NT2/D1 (cell line): ENCODE measurements around the gene LPP.

ENCODE experiments used
- YY1 ChIP-seq: IDR thresholded peaks from 2 replicates; pipeline ENCODE4 v1.6.1; 2011; ENCODE audit not compliant: insufficient read length, insufficient read depth
- ZNF274 ChIP-seq: IDR thresholded peaks from 2 replicates; pipeline ENCODE4 v1.6.1; 2011; ENCODE audit warnings: mild to moderate bottlenecking, low read depth, low read length

DNA sequence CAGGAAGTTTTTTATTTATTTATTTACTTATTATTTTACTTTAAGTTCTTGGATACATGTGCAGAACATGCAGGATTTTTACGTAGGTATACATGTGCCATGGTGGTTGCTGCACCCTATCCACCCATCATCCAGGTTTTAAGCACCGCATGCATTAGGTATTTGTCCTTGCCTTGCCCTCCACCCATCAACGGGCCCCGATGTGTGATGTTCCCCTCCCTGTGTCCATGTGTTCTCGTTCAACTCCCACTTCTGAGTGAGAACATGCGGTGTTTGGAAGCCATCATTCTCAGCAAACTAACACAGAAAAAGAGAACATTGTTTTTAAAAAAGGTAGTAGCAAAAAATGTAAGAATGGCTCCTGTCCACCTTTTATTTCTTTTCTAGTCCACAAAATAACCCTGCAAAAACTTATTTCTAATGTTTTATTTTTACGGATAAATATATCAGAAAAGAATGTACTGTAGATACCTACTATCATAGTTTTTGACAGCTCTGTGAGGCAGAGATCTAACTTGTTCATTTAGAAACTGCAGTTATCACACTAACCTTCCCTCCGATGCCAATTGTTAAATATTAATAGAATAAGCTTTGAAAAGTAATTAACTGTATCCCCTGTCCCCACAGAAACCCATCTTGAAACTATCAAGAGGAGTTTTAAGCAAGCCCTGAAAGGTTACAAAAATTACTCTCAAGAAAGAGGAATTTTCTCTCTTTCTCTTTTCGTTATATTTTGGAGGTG is 189.2 kb downstream of the LPP start:
- TF ChIP-seq YY1 (no peak), ZNF274 (no peak)
